LNCAP (cell line): ENCODE measurements around the gene CABP4.

Experiments used
- TF ChIP-seq, protein P1 (sequence below): fragments of 450-650 bp; IDR thresholded peaks from 2 replicates; pipeline ENCODE4 v1.5.1; 2017; ENCODE audit warnings: mild to moderate bottlenecking

CABP4 gene

GRCh38 chr11:67496113-67496512 is 41.0 kb downstream of the CABP4 start:
- TF ChIP-seq, protein P1, sequence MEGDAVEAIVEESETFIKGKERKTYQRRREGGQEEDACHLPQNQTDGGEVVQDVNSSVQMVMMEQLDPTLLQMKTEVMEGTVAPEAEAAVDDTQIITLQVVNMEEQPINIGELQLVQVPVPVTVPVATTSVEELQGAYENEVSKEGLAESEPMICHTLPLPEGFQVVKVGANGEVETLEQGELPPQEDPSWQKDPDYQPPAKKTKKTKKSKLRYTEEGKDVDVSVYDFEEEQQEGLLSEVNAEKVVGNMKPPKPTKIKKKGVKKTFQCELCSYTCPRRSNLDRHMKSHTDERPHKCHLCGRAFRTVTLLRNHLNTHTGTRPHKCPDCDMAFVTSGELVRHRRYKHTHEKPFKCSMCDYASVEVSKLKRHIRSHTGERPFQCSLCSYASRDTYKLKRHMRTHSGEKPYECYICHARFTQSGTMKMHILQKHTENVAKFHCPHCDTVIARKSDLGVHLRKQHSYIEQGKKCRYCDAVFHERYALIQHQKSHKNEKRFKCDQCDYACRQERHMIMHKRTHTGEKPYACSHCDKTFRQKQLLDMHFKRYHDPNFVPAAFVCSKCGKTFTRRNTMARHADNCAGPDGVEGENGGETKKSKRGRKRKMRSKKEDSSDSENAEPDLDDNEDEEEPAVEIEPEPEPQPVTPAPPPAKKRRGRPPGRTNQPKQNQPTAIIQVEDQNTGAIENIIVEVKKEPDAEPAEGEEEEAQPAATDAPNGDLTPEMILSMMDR: no peak

DNA sequence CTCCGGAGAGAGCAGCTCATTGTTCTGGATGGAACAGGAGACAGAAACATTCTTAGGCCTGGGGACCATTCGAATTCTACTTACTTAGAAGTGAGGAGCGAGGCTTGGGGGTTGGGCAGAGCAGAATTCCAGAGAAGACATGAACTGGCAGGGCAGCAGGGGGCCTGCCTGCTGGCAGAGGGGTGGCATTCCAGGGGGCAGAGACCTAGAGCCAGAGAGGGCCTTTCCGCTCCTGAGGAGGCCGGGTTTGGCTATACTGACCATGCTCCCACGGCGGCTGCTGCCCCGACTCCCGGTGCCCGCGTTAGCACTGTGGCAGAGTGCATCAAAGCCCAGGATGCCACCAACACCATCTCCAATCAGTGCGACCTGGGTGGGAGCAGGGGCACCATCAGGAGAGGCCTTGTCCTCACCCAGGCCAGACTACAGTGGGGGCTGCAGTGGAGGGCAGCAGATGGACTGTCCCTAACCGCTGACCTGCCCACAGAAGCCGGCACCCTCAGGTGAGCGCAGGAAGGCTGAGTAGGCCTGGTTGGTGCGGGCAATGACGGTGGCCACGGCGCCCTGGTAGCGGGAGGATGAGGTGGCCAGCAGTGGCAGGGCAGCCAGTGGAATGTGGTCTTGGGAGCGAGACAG is 42.6 kb downstream of the CABP4 start:
- TF ChIP-seq, protein P1: no peak

- TF ChIP-seq, protein P1: no peak
Measured at GRCh38 chr11:67498544-67498972, 43.4 kb downstream of the CABP4 start.

GRCh38 chr11:67499808-67500483 is 44.8 kb downstream of the CABP4 start:
- TF ChIP-seq, protein P1: no peak

DNA sequence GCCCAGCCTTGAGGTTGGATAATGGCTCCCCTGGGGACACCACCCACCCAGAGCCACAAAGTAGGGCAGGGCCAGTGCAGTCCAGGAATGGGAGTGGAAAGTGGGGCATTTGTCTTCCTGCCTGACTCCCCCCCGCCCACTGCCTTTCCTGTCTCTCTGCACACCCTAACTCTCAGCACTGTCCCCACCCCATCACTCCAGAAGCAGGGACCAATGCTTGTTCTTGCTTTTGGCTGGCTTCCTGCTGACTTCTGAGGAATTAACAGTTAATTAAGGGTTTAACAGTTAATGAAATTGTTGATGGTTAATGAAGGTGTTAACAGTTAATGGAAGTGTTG is 45.3 kb downstream of the CABP4 start:
- TF ChIP-seq, protein P1: no peak

DNA sequence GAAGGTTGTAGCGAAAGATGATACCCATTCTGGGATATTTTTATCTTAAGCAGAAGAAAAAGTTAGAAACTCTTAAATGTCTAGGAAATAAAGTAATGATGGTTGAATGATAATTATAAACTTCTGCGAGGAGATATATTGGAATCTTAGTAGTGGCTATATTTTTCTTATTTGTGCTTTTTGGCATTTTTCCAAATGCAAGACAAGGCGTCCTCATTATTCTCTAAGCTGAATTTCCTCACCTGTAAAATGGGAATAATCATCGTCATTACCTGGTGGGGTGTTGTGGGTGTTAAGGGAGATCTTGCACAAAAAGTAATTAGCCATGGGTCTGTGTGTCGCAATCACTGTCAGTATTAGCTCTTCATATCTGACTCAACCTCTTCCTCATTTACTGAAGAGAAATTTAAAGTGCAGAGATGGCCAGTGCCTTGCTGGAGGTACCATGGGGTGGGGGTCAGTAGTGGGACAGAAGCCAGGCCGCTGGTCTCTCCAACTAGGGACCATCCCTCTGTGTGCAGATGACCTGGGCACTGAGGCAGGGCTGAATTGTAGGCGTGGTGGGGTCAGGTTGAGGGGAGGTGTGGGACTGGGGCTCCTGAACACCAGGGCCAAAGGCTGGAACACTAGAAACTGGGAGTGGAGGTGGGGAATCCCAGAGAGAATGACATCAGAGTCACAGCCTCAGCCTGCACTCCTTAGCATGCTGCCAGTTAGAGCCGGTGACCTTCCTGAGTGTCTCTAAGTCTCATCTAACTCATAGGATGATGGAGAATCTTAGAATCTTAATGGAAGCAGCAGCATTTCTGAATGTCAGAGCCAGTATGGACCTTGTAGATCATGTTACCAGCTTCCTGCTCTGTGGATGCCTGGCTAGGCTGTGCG is 45.9 kb downstream of the CABP4 start:
- TF ChIP-seq, protein P1: no peak

- TF ChIP-seq, protein P1: no peak
Measured at GRCh38 chr11:67501854-67502253, 46.7 kb downstream of the CABP4 start.
